HG02981 (cell line): Measurements from ENCODE around the gene PPP4R3A.
"Not testable (repeated sequence)": the region's sequence is repeated elsewhere in the genome, so short reads cannot be mapped to it uniquely, and the experiment has no call there.

ENCODE experiments used
- ATAC-seq: cut with Tn5 transposase; IDR thresholded peaks from one replicate; pipeline ENCODE4 v1.9.1; 2021; ENCODE audit warnings: mild to moderate bottlenecking, moderate library complexity; ENCODE audit not compliant: unreplicated experiment

The PPP4R3A gene

GRCh38 chr14:91510171-91511042 is at the start of gene PPP4R3A:
PPP4R3A (minus strand) TSS chr14:91510310; CDS start chr14:91509647, 663 bp downstream.
- ATAC-seq: peak; percentile 75

GRCh38 chr14:91555531-91555930 is 45.4 kb upstream of the PPP4R3A start:
- no peak for ATAC-seq

GRCh38 chr14:91554535-91555332 is 44.6 kb upstream of the PPP4R3A start:
- no peak for ATAC-seq

GRCh38 chr14:91548108-91548507 is 38.0 kb upstream of the PPP4R3A start:
- no peak for ATAC-seq

- ATAC-seq: no peak
Observed at GRCh38 chr14:91545946-91546716, 36.0 kb upstream of the PPP4R3A start.

GRCh38 chr14:91545204-91545603 is 35.1 kb upstream of the PPP4R3A start:
- ATAC-seq: no peak

GRCh38 chr14:91536327-91536726 is 26.2 kb upstream of the PPP4R3A start:
- ATAC-seq: no peak

- ATAC-seq: not testable (repeated sequence)
Observed at GRCh38 chr14:91534059-91534458, 23.9 kb upstream of the PPP4R3A start.

GRCh38 chr14:91533623-91534022 is 23.5 kb upstream of the PPP4R3A start:
- ATAC-seq: no peak

- ATAC-seq: no peak
Observed at GRCh38 chr14:91523972-91524371, 13.9 kb upstream of the PPP4R3A start.

GRCh38 chr14:91521061-91521640 is 11.0 kb upstream of the PPP4R3A start:
- no peak for ATAC-seq

GRCh38 chr14:91520138-91520537 is 10.0 kb upstream of the PPP4R3A start:
- no peak for ATAC-seq

- ATAC-seq: no peak
Observed at GRCh38 chr14:91519239-91520036, 9.3 kb upstream of the PPP4R3A start.

- ATAC-seq: no peak
Observed at GRCh38 chr14:91516663-91517388, 6.7 kb upstream of the PPP4R3A start.

GRCh38 chr14:91515979-91516378 is 5.9 kb upstream of the PPP4R3A start:
- ATAC-seq: no peak

GRCh38 chr14:91511043-91511383 is 903 bp upstream of the PPP4R3A start:
- no peak for ATAC-seq

GRCh38 chr14:91509878-91510170 is 286 bp downstream of the PPP4R3A start:
- ATAC-seq: peak; percentile 16

- peak; percentile 12 for ATAC-seq
Observed at GRCh38 chr14:91509083-91509877, 830 bp downstream of the PPP4R3A start.

- ATAC-seq: no peak
Observed at GRCh38 chr14:91508105-91508504, 2.0 kb downstream of the PPP4R3A start.
